ENCODE measurements around the gene CACUL1. TPM values are rescaled to one million over a fixed set of nuclear protein-coding genes. Genes with fewer than 3 reads are reported as not detected.

CACUL1 gene
- total and polyA plus RNA-seq, 9 of the 15 experiments (the other 6 are each of a cell fraction or from before 2014, with no cell fraction given) = 4.5 to 17.1 (median 13.5) TPM

GRCh38 chr10:118751265-118751664, 3.5 kb downstream of the CACUL1 start:
- 88% methylated on average over 1 of the region's 1 CpG for WGBS (ENCODE audit: insufficient coverage, low coverage, missing lambda C conversion rate)
- ATAC-seq (no peak), FAIRE-seq (no peak), DNase-seq (ENCODE audit: extremely low read depth in 1 of 4, low spot score in 3 of 4) (no peak)
- no peak overlapping the region for H3K4me2 ChIP-seq (ENCODE audit: insufficient read depth, low read length)
- no peak overlapping the region for H3K27ac ChIP-seq (ENCODE audit: extremely low read depth, low read depth, low read length)
- H4K20me1 ChIP-seq (replicated peaks; ENCODE audit: control insufficient read depth, insufficient read depth, low read length) = peaks cover 18% of the 10 kb centered on the region
- POLR2A ChIA-PET = interaction anchor here (1.1 kb wide), 1 partner anchor 9 kb away, joined by 3 read pairs; no protein-coding TSS in a partner anchor
- H3K9me1 ChIP-seq (ENCODE audit: control insufficient read depth, insufficient read depth, low read length) = no peaks in the 10 kb centered on the region
- H3K9ac ChIP-seq (ENCODE audit: insufficient read depth in 1 of 2, low read depth in 2 of 2, low read length in 2 of 2) = no peak overlapping the region
- intact Hi-C loops (cut with micrococcal nuclease) (no loop called here), in situ Hi-C loops (cut with MboI) (no loop called here)
- H3K4me1 ChIP-seq (replicated peaks in 1 of 2; ENCODE audit: control insufficient read depth in 2 of 2, insufficient read depth in 2 of 2, low read length in 2 of 2) = peaks cover 3 to 11% of the 10 kb centered on the region in 2 experiments; a peak in 4 of 5 replicates
- H3K36me3 ChIP-seq (ENCODE audit: control insufficient read depth, insufficient read depth, low read length) = peaks cover 8% of the 10 kb centered on the region; the same call in 2 of the 3 replicates
- no TSS peak for BruUV-seq (replicated peaks)
- CTCF ChIA-PET (ENCODE audit: low intra/inter-chr PET ratio) = no interaction called here
- H3K27me3 ChIP-seq (ENCODE audit: control insufficient read depth in 2 of 2, insufficient read depth in 2 of 2, low read length in 2 of 2) = no peaks in the 10 kb centered on the region
- H3K9me3 ChIP-seq (replicated peaks; ENCODE audit: control insufficient read depth, insufficient read depth, low read depth, low read length) = no peaks in the 10 kb centered on the region
- TF ChIP-seq SIN3B (IDR thresholded peaks at IDR 0.05; ENCODE audit: low read depth) (no peak), MED1 (CRISPR knock-in tag; IDR thresholded peaks at IDR 0.05; ENCODE audit: borderline replicate concordance) (no peak), KAT8 (IDR thresholded peaks at IDR 0.05; ENCODE audit: low read depth) (no peak), SAFB2 (IDR thresholded peaks at IDR 0.05; ENCODE audit: borderline replicate concordance, low read depth, low read length, severe bottlenecking) (no peak), FOXM1 (IDR thresholded peaks at IDR 0.05; ENCODE audit: low read depth) (no peak), FOXM1 (CRISPR knock-in tag; IDR thresholded peaks at IDR 0.05; ENCODE audit: low read depth) (no peak), MXD1 (CRISPR knock-in tag; IDR thresholded peaks at IDR 0.05; ENCODE audit: borderline replicate concordance, poor library complexity, severe bottlenecking) (no peak), NFIC (IDR thresholded peaks at IDR 0.05) (no peak), ZNF140 (CRISPR knock-in tag; IDR thresholded peaks at IDR 0.05) (no peak), CREM (IDR thresholded peaks at IDR 0.05; ENCODE audit: low read depth) (no peak), SMARCE1 (IDR thresholded peaks at IDR 0.05) (no peak)
- H3K79me2 ChIP-seq (ENCODE audit: control insufficient read depth, insufficient read depth, low read length) = peaks cover 84% of the 10 kb centered on the region
- H2AFZ ChIP-seq (ENCODE audit: low read depth, low read length) = no peak overlapping the region
- no peak overlapping the region for H3K4me3 ChIP-seq

Measured in K562 (cell line).